Activated CD8-positive, alpha-beta memory T cell treated with anti-CD3 and anti-CD28 coated beads, Interleukin-2, amount 50 U/mL, for 48 hours (primary cell): Measurements from ENCODE around the gene IQGAP1.
"Not testable (repeated sequence)": the region's sequence is repeated elsewhere in the genome, so short reads cannot be mapped to it uniquely, and the experiment has no call there.

ENCODE experiments used
- DNase-seq: peaks from one replicate; pipeline ENCODE4 v3.0.0-alpha.2; 2020

The IQGAP1 gene

DNA sequence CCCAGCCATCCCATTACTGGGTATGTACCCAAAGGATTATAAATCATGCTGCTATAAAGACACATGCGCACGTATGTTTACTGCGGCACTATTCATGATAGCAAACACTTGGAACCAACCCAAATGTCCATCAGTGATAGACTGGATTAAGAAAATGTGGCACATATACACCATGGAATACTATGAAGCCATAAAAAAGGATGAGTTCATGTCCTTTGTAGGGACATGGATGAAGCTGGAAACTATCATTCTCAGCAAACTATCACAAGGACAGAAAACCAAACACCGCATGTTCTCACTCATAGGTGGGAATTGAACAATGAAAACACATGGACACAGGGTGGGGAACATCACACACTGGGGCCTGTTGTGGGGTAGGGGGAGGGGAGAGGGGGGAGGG lies 22.3 kb downstream of the IQGAP1 start:
- not testable (repeated sequence) for DNase-seq

DNA sequence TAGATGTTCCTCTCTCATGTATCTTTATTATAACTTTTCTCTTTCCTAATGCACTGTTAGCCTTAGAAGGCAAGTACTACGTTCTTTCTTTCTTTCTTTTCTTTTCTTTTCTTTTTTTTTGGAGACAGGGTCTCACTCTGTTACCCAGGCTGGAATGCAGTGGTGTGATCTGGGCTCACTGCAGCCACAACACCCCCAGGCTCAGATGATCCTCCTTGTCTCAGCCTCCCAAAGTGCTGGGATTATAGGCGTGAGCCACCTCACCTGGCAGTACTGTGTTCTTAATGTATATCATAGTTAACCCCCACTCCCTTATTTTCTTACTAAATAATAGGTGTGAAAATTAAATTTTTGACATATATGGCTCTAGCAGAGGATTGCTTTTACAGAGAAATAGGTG lies 23.1 kb downstream of the IQGAP1 start:
- DNase-seq, result no peak

DNA sequence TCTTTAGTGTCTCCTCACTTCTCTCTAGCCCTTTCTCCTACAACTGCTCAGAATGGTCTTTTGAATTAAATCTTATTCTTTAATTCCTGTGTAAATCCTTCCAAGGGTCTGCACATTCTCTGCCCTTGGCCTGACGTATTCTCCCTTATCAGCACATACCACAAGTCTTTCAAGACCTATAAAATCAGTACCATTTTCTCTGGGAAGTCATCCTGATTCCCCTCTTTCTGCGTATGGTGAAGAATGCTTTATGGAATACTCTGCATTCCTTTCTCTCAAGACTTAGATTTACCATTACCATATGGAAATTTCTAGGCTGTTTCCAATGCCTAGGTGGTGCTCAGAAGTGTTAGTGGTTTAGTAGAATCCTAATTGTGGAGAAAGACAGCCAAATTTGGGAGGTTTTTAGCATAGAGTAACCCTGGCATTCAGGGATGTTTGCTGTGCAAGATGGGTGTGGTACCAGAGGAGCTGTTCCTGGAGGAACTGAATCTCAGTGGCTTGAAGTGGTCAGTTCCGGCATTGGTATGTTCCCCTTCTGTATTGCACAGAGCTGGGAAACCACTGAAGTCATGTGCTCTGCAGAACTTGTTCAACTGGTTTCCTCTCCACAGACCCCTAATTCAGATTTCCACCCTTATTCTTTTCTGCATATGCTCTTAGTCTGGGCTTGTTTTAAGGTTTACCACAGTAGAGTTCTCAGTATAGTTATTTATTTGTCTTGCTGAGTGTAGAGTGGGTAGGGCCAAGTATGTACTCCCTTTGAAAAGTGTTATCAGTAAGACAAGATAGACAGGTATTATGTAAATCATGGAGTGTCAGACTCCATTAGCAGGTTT lies 24.5 kb downstream of the IQGAP1 start:
- no peak for DNase-seq

DNA sequence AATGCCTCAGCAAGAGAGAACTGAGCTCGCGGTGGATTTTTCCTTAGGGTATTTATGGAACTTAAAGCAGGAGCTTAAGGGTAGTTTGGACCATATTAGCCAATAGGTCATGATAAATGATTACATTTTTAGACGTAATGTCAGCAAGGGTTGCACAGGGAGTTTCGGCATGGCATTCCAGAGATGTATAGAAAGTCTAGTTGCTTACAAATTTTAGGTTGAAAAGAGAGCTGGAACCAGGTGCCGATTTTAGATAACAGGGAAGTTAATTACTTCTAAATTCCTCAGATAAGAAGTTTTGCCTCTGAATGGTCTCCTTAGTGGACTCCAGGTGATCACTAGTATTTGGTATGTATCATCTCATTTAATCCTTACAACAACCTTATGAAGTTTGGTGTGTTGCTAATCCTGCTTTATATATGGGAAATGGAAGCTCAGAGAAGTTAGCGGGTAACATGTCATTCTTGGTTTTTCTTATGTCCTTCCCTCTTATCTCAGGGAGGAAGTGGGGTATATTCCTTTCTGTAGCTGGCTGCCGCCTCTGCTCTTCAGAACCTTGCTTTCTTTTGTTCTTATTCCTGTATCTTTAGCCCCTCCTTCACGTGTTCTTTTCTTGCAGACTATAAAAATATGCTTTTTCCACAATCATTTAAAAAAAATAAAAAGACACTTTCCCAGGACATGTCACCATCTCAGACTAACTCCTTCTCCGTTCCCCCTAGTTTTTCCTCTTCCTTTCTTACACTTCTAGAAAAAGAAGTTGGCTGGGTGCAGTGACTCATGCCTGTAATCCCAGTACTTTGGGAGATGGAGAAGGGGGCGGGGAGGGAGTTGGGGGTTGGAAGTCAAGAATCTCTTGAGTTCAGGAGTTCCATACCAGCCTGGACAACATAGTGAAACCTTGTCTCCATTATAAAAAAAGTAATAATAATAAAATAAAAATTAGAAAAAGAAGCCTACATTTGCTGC lies 25.7 kb downstream of the IQGAP1 start:
- DNase-seq, result no peak

DNA sequence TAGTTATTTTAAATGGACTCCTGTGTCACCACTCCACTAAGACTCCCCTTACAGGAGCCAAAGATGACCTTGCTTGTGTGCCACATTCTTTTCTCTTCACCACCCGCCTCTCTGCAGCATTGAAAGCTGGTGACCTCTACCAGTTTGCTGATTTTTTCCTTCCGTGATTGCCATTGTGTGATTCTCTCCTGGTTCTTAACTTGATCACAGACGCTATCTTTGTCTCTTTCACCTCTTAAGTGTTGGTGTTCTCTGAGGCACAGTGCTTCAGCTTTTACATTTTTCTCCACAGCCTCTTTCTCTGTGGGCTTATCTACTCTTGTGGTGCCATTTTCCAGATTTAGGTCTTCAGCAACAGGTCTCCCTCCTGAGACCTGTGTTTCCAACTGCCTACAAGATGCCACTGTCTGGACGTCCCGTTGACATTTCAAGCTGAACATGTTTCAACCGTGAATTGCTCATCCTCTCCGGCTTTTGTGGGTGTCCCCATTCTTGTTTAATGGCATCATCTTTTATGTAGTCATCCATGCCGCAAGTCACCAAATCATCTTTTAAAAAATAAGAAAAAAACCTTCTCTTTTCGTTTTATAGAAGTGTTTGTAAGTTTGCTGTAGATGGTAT lies 26.5 kb downstream of the IQGAP1 start:
- DNase-seq, result no peak

DNA sequence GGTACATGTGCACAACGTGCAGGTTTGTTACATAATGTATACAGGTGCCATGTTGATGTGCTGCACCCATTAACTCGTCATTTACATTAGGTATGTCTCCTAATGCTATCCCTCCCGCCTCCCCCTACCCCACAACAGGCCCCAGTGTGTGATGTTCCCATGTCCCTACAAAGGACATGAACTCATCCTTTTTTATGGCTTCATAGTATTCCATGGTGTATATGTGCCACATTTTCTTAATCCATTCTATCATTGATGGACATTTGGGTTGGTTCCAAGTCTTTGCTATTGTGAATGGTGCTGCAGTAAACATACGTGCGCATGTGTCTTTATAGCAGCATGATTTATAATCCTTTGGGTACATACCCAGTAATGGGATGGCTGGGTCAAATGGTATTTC lies 28.0 kb downstream of the IQGAP1 start:
- not testable (repeated sequence) for DNase-seq

DNA sequence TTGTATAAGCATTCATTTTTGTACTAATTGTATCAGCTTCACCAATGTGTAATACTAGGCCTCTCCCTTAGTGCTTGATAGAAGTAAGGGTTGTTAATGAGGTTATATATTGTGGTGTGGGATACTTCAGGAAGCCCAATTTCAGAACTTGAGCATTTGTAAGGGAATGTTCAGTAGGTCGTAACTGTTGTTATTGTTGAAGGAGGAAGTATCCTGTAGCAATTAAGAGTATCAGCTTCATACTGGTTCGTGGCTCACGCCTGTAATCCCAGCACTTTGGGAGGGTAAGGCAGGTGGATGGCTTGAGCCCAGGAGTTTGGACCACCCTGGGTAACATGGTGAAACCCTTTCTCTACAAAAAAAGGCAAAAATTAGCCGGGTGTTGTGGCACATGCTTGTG lies 30.6 kb downstream of the IQGAP1 start:
- no peak for DNase-seq

DNA sequence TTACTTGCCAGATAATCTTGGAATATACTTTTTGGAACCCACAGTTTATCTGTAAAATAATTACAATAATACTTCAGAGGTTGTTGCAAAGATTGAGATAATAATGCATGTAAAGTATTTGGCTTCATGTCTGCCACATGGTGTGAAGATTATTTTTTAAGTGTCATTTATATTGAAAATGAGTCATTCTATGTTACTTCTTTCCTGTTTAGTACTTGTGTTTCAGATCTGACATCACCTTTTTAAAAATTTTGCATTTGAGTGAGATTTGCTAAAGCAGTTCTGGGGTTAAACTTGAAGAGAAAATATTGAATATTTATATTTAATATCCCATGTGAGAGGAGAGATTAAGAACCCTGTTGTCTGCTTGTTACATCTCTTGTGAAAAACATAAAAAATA lies 31.2 kb downstream of the IQGAP1 start:
- no peak for DNase-seq

DNA sequence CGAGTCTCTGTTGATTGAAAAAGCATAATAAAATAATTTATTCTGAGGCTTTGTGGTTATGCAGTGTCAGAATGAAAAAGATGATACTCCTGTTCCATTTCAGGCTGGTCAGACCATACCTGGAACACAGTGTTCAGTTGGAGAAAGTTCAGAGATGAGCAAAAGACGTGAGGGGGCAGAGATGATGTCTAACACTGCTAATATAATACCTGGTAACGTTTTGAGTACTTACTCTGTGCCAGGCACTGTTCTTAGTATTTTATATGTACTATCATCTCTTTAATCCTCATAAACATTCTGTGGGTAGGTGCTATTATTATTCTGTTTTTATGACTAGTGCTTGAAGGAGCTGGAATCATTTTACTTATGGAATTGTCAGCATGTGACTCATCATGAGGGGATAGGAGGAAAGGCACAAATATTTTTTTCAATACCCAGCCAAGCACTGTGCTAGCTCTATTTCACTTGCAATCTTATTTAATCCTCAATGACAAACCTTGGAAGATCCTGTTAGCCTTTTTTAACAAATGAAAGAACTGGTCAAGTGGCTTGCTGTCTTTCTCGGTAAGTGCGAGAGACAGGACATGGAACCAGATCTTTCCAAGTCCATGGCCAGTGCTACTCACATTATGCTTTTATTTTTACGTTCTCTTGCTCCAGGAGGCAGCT lies 31.8 kb downstream of the IQGAP1 start:
- no peak for DNase-seq

DNA sequence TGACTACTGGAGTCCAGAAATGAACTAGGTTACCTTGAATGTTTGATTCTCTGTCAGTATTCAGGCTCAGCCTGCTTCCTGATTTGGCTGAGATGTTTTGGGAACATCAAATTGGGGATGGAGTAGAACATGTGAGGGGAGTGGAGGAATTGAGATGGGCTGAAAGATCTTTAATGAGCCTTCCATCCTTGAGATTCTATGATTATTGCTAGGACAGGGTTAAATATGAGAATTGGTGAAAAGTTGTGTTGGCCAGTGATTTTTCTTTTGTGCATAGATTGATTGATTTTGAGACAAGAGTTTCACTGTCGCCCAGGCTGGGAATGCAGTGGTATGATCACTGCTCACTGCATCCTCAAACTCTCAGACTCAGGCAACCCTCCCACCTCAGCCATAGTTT lies 32.4 kb downstream of the IQGAP1 start:
- no peak for DNase-seq

DNA sequence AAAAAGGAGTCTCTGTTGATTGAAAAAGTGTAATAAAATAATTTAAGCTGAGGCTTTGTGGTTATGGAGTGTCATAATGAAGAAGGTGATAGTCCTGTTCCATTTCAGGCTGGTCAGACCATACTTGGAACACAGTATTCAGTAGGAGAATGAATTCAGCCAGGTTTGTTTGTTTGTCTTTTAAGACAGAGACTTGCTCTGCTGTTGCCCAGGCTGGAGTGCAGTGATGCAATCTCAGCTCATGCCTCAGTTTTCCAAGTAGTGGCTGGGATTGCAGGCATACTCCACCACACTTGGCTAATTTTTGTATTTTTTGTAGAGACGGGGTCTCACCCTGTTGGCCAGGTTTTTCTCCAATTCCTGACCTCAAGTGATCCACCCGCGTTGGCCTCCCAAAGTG lies 33.5 kb downstream of the IQGAP1 start:
- DNase-seq, result no peak

DNA sequence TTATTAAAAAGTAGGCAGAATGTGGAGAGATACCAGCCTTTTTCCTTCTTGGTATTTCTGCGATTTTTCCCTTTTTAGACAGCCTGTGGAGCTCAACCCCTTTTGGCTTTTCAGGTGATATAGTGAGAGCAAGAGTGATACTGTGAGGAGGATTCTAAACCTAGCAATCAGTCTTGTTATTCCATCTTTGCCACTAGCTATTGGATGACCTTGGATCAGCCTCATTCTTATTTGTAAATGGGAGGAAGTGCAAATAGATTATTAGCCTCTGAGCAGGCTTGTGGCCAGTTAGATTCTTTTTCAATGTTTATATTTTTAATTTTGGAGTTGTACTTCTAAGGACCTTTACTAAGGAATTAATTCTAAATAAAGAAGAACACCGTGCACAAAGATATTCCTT lies 34.0 kb downstream of the IQGAP1 start:
- no peak for DNase-seq

DNA sequence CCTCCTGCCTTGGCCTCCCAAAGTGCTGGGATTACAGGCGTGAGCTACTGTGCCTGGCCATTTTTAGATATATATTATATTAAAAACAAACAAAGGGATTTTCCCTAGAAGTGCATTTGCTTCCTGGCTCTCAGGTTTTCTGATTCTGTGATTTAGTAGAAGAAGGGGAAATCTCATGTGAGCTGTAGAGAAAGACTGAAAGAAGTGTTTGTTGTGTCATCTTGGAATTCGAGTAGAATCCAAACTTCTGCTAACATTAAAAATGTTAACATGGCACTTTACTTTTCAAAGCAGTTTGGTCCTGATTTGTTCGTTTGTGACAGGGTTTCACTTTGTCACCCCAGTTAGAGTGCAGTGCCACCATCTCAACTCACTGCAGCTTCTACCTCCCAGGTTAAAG lies 34.9 kb downstream of the IQGAP1 start:
- no peak for DNase-seq

DNA sequence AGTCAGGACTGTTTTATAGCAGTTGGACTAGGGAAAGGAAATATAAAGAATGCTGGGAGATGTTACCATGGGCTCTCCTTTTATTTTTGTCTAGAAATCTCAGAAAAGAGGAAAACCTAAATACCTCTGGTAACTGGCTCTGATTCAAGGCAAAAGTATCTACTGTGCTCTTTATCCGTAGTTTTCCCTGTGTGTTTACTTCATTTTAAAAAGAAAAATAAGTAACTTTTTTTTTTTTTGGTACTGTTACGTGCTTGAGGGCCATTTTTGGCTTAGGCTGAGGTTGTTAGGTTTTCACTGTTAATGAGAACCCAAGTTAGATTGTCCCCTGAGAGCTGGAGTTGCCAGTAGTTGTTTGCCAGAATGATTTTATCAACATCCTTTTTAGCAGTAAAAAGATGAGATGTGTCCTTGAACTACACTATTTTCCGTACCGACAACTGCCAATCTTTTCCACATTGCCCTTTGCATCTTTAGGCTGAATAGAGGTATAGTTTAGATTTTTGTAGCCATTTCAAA lies 35.8 kb downstream of the IQGAP1 start:
- no peak for DNase-seq

DNA sequence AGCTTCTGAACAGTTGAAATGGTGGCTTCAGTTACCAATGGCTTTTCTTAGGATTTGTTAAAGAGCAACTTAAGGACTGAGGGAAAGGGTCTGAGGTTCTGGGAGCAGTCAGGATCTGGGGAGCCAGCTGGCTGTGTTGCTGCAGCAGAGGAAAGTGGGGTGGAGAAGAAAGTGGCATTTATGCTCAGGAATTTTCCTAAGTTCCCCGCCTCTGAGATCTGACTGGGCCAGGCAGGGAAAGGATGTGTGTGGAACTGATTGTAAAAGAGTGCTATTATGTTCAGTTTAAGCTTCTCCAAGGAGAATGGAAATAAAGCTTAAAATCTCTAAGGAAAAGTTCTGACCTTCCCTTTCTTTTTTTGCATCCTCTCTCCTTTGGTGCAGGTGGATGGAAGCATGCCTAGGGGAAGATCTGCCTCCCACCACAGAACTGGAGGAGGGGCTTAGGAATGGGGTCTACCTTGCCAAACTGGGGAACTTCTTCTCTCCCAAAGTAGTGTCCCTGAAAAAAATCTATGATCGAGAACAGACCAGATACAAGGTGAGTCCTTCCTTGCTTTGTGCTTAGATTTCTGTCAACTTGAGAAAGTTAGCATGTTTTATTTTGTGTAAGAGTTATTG lies 37.8 kb downstream of the IQGAP1 start:
- no peak for DNase-seq

DNA sequence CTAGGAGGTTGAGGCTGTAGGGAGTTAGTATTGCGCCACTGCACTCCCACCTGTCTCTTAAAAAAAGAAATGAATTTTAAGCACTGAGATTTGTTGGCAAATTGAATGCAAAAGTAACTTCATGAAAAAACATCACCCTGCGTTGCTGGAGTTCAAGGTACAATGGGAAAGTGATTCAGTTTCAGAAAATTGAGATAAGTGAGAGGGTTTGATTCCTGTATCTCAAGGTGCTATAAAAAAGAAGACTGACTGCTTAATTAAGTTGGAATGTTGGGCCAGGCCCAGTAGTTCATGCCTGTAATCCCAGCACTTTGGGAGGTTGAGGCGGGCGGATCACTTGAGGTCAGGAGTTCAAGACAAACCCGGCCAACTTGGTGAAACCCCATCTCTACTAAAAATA lies 39.1 kb downstream of the IQGAP1 start:
- DNase-seq, result no peak

DNA sequence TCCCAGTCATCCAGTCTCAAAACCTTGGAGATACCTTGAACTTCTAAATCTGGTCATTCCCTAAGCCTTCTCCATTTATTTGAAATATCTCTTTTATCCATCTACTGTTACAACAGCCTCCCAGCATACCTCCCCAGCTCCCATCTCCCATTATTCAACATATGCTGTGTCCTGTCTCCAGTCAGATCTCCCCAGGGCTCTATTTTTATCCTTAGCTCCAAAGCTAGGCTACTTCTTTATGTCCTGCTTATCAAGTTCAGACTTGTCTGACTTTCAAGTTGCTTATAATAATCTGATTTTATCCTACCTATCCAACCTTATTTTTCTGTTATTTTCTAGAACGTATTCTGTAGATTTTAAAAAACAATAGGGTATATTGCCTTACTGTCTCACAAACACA lies 44.2 kb downstream of the IQGAP1 start:
- DNase-seq, result no peak

DNA sequence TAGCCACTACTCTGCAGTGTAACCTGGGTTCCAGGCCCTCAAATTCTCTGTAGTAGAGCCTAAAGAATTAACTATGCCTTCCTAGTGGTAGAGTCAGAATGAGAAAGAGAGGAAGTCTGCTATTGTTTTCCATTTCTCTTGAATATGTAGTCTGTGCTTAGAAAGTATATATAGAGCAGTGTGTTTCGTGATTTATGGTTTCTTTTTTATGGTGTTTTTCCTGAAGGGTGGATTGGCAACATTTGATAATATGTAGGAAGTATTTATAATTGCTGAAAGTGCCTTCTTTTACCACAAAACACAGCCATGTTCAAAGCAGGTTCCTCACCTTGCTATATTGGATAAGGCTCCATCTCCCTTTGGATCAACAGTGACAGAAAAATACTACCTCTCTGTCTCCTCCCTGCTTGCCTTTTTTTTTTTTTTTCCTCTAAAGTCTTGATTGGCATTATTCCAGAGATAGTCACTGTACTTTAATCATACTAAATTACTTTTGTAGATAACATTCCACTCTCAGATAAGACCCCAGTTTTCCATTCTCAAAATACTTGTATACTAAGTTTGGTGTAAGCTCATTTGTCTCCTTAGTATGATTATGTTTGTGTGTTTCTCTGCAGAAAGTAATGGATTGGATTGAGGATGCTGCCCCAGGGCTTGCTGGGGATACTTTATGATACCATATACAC lies 47.8 kb downstream of the IQGAP1 start:
- no peak for DNase-seq

DNA sequence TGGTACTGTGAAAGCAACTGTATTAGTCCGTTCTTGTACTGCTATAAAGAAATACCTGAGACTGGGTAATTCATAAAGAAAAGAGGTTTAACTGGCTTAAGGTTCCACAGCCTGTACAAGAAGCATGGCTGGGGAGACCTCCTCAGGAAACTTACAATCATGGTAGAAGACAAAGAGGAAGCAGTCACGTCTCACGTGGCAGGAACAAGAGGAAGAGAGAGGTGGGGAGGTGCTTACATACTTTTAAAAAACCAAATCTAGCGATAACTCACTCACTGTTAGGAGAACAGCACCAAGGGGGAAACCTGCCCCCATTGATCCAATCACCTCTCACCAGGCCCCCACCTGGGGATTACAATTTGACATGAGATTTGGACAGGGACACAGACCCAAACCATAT lies 48.9 kb downstream of the IQGAP1 start:
- DNase-seq, result no peak

DNA sequence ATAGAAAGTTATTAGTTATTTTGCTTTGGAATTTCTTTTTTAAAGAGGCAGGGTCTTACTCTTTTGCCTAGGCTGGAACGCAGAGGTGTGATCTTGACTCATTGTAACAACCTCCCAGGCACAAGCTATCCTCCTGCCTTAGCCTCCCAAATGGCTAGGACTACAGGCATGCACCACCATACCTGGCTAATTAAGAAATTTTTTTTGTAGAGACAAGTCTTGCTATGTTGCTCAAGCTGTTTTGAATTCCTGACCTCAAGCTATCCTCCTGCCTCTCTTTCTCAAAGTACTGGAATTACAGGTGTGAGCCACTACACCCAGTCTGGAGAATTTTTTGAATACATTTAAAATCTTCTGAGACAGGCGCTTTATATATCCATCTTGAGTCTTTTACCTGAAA lies 49.5 kb downstream of the IQGAP1 start:
- DNase-seq, result no peak

DNA sequence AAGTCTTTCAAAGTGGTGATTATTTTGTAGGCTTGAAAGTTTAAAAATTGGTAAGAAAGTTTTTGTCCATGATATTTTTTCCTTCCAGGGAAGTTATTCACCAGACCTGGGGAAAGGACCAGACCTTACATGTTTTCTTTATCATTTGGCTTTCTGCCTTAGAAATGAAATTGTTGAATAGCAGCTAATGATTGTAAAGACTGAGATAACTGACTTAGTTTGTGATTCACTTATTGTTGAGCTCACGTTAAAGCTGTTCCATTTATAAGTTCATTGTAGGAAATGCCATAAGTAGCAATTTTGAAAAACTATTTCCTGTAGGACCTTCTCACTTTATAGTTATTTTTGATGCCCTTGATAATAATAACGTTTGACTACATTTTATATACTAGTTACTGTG lies 51.9 kb downstream of the IQGAP1 start:
- no peak for DNase-seq

DNA sequence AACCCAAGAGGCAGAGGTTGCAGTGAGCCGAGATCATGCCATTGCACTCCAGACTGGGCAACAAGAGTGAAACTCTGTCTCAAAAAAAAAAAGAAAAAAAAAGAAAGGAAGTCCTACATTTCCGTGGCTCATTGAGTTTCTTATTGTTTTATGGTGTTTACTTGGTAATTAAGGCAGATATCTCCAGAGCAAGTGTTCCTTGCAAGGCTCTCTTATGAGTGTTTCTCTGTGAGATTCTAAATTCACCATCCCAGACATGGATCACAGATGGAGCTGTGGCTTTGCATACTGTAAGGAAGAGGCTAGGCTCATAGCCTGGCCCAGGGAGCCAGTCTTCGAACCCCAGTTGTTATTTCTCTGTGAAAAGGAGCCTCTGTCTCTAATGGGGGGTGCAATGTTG lies 53.0 kb downstream of the IQGAP1 start:
- no peak for DNase-seq
